ENCODE data around the gene PDE4B. TPM values are rescaled to one million over a fixed set of nuclear protein-coding genes. Genes with fewer than 3 reads are reported as not detected.

PDE4B gene
- total and polyA plus RNA-seq, 2 of the 13 experiments (the other 11 are each of a cell fraction or from before 2014, with no cell fraction given), result not detected

DNA sequence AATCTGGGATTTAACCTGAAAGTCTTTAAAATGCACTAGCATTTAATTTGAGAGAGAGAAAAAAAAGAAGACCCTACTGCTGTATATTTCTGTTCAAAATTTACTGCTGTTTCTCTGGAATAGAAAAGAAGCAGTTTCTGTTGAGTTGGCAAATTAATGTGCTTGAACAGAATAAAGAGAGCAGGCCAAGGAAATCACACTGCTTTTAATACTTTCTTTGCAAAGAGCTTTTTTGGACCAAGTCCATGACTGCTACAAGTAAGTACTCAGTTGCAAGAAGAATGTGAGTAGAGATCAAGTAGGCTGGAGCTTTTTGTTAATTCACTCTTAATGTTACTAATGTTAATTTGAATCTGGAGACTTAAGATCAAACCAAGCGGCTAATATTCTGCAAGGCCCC lies 405.1 kb downstream of the PDE4B start:
- Histone ChIP-seq H3K79me2 (ENCODE audit: insufficient read depth, low read length) (no peaks in the 10 kb centered on the region), H4K20me1 (ENCODE audit: insufficient read depth, low read length) (no peaks in the 10 kb centered on the region), H3K4me3 (replicated peaks in 1 of 3; ENCODE audit: insufficient read depth in 1 of 3, low read depth in 2 of 3, low read length in 3 of 3) (no peak overlapping the region), H3K4me2 (ENCODE audit: low read depth, low read length) (no peak overlapping the region), H2AFZ (ENCODE audit: low read length) (no peak overlapping the region), H3K27ac (ENCODE audit: extremely low read length, insufficient read depth, low read length) (no peak overlapping the region), H3K9me3 (ENCODE audit: low read length) (peaks cover 5% of the 10 kb centered on the region; the same call in 1 of the 2 replicates), H3K9ac (ENCODE audit: insufficient read depth, low read depth, low read length) (no peak overlapping the region), H3K36me3 (replicated peaks in 1 of 2; ENCODE audit: control insufficient read depth in 1 of 2, insufficient read depth in 2 of 2, low read length in 2 of 2) (no peaks in the 10 kb centered on the region), H3K27me3 (ENCODE audit: control insufficient read depth in 1 of 2, insufficient read depth in 2 of 2, low read length in 2 of 2) (no peaks in the 10 kb centered on the region), H3K4me1 (ENCODE audit: insufficient read depth, low read length) (no peaks in the 10 kb centered on the region)
- BruUV-seq (replicated peaks), result no TSS peak
- ATAC-seq (no peak), FAIRE-seq (no peak), DNase-seq (ENCODE audit: low spot score) (no peak)
- ChIA-PET CTCF (ENCODE audit: low intra/inter-chr PET ratio, low total read pairs) (no interaction called here), POLR2A (no interaction called here)
- 6% methylated on average over 1 of the region's 1 CpG for WGBS (ENCODE audit: low lambda C conversion rate)
- intact Hi-C loops (cut with micrococcal nuclease; ENCODE audit: unreplicated experiment) (no loop called here), in situ Hi-C loops (cut with HindIII; ENCODE audit: extremely low pct_ligation_motif_present, low pct_unique_long_range_greater_than_20kb) (no loop called here)
- TF ChIP-seq ZC3H4 (CRISPR knock-in tag; IDR thresholded peaks at IDR 0.05; ENCODE audit: borderline replicate concordance) (no peak), MAFF (IDR thresholded peaks at IDR 0.05; ENCODE audit: low read depth, low read length) (peak; percentile 41; the same call in 1 of the 2 replicates), MAFK (conservative IDR thresholded peaks at IDR 0.05 in 1 of 2, IDR thresholded peaks at IDR 0.05 in 1 of 2; ENCODE audit: low read length in 2 of 2) (peak in 1 of 2 experiments; percentile 45; a peak in 2 of 4 replicates)

- Histone ChIP-seq H4K20me1 (ENCODE audit: insufficient read depth, low read length) (no peaks in the 10 kb centered on the region), H3K4me1 (ENCODE audit: insufficient read depth, low read length) (no peaks in the 10 kb centered on the region), H3K27ac (ENCODE audit: extremely low read length, insufficient read depth, low read length) (no peak overlapping the region), H3K27me3 (ENCODE audit: control insufficient read depth in 1 of 2, insufficient read depth in 2 of 2, low read length in 2 of 2) (no peaks in the 10 kb centered on the region), H3K4me3 (replicated peaks in 1 of 3; ENCODE audit: insufficient read depth in 1 of 3, low read depth in 2 of 3, low read length in 3 of 3) (no peak overlapping the region), H3K79me2 (ENCODE audit: insufficient read depth, low read length) (no peaks in the 10 kb centered on the region), H3K9me3 (ENCODE audit: low read length) (peaks cover 6% of the 10 kb centered on the region; the same call in 1 of the 2 replicates), H3K9ac (ENCODE audit: insufficient read depth, low read depth, low read length) (no peak overlapping the region), H3K4me2 (ENCODE audit: low read depth, low read length) (no peak overlapping the region), H2AFZ (ENCODE audit: low read length) (no peak overlapping the region), H3K36me3 (replicated peaks in 1 of 2; ENCODE audit: control insufficient read depth in 1 of 2, insufficient read depth in 2 of 2, low read length in 2 of 2) (no peaks in the 10 kb centered on the region)
- no TSS peak for BruUV-seq (replicated peaks)
- FAIRE-seq (no peak), ATAC-seq (peak; percentile 35; the same call in 2 of the 3 replicates), DNase-seq (ENCODE audit: low spot score) (no peak)
- ChIA-PET CTCF (ENCODE audit: low intra/inter-chr PET ratio, low total read pairs) (no interaction called here), POLR2A (no interaction called here)
- in situ Hi-C loops (cut with HindIII; ENCODE audit: extremely low pct_ligation_motif_present, low pct_unique_long_range_greater_than_20kb) (no loop called here), intact Hi-C loops (cut with micrococcal nuclease; ENCODE audit: unreplicated experiment) (no loop called here)
- WGBS (ENCODE audit: low lambda C conversion rate), result 0% methylated on average over 2 of the region's 2 CpGs
- TF ChIP-seq PAX8 (CRISPR knock-in tag; IDR thresholded peaks at IDR 0.05; ENCODE audit: borderline replicate concordance), result no peak
- no peak for TF ChIP-seq BORCS8-MEF2B (CRISPR knock-in tag; IDR thresholded peaks at IDR 0.05)
- no peak for TF ChIP-seq CBX1 (IDR thresholded peaks at IDR 0.05; ENCODE audit: low read depth)
- TF ChIP-seq STAT5B (CRISPR knock-in tag; IDR thresholded peaks at IDR 0.05), result no peak
- no peak for TF ChIP-seq TOE1 (CRISPR knock-in tag; IDR thresholded peaks at IDR 0.05)
- no peak for TF ChIP-seq ATF1 (CRISPR knock-in tag; IDR thresholded peaks at IDR 0.05)
- TF ChIP-seq FOXA1 (IDR thresholded peaks at IDR 0.05), result no peak
- TF ChIP-seq FOXA1 (CRISPR knock-in tag; IDR thresholded peaks at IDR 0.05), result no peak
- no peak for TF ChIP-seq CBFB (CRISPR knock-in tag; IDR thresholded peaks at IDR 0.05)
- TF ChIP-seq KLF11 (CRISPR knock-in tag; IDR thresholded peaks at IDR 0.05), result no peak
- TF ChIP-seq, protein P1, sequence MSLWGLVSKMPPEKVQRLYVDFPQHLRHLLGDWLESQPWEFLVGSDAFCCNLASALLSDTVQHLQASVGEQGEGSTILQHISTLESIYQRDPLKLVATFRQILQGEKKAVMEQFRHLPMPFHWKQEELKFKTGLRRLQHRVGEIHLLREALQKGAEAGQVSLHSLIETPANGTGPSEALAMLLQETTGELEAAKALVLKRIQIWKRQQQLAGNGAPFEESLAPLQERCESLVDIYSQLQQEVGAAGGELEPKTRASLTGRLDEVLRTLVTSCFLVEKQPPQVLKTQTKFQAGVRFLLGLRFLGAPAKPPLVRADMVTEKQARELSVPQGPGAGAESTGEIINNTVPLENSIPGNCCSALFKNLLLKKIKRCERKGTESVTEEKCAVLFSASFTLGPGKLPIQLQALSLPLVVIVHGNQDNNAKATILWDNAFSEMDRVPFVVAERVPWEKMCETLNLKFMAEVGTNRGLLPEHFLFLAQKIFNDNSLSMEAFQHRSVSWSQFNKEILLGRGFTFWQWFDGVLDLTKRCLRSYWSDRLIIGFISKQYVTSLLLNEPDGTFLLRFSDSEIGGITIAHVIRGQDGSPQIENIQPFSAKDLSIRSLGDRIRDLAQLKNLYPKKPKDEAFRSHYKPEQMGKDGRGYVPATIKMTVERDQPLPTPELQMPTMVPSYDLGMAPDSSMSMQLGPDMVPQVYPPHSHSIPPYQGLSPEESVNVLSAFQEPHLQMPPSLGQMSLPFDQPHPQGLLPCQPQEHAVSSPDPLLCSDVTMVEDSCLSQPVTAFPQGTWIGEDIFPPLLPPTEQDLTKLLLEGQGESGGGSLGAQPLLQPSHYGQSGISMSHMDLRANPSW (CRISPR knock-in tag; IDR thresholded peaks at IDR 0.05; ENCODE audit: borderline replicate concordance), result no peak
- no peak for TF ChIP-seq SP1 (IDR thresholded peaks at IDR 0.05)
- TF ChIP-seq SP1 (CRISPR knock-in tag; IDR thresholded peaks at IDR 0.05), result no peak
- no peak for TF ChIP-seq CEBPB (IDR thresholded peaks at IDR 0.05; ENCODE audit: borderline replicate concordance, low read depth, low read length)
- TF ChIP-seq, protein P2, sequence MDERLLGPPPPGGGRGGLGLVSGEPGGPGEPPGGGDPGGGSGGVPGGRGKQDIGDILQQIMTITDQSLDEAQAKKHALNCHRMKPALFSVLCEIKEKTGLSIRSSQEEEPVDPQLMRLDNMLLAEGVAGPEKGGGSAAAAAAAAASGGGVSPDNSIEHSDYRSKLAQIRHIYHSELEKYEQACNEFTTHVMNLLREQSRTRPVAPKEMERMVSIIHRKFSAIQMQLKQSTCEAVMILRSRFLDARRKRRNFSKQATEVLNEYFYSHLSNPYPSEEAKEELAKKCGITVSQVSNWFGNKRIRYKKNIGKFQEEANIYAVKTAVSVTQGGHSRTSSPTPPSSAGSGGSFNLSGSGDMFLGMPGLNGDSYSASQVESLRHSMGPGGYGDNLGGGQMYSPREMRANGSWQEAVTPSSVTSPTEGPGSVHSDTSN (CRISPR knock-in tag; IDR thresholded peaks at IDR 0.05), result no peak
- TF ChIP-seq ZNF44 (CRISPR knock-in tag; IDR thresholded peaks at IDR 0.05), result no peak
Observed at GRCh38 chr1:66206563-66207144, 414.0 kb downstream of the PDE4B start.

All from HepG2 (cell line).